KMS-11 (cell line): ENCODE results near the gene AK5.

Source experiments
- H2AFZ ChIP-seq: fragments of 200-600 bp; sonication (generic); 2 replicates; pipeline ENCODE4 v1.6.1; 2016; ENCODE audit warnings: antibody characterized with exemption, mixed run types, low read depth
- H3K27ac ChIP-seq: fragments of 200-600 bp; sonication (generic); 2 replicates; pipeline ENCODE4 v1.6.1; 2016; ENCODE audit warnings: mild to moderate bottlenecking, mixed run types
- H3K27me3 ChIP-seq: fragments of 200-600 bp; sonication (generic); 2 replicates; pipeline ENCODE4 v1.6.1; 2017; ENCODE audit warnings: mild to moderate bottlenecking, low read depth, mixed run types, moderate library complexity; ENCODE audit not compliant: insufficient read depth
- H3K36me3 ChIP-seq: fragments of 200-600 bp; sonication (generic); 2 replicates; pipeline ENCODE4 v1.6.1; 2017; ENCODE audit warnings: mild to moderate bottlenecking, mixed run types; ENCODE audit not compliant: insufficient read depth
- H3K4me1 ChIP-seq: fragments of 200-600 bp; sonication (generic); 2 replicates; pipeline ENCODE4 v1.6.1; 2016; ENCODE audit warnings: mild to moderate bottlenecking, low read depth, mixed run types; ENCODE audit not compliant: poor library complexity, severe bottlenecking
- H3K4me2 ChIP-seq: fragments of 200-600 bp; sonication (generic); 2 replicates; pipeline ENCODE4 v1.7.0; 2016; ENCODE audit warnings: mild to moderate bottlenecking, mixed run types
- H3K4me3 ChIP-seq: fragments of 200-600 bp; sonication (generic); IDR thresholded peaks from 2 replicates; pipeline ENCODE4 v1.6.1; 2017; ENCODE audit warnings: low read depth, low read length, mixed read lengths; ENCODE audit not compliant: insufficient read depth
- H3K79me2 ChIP-seq: fragments of 200-600 bp; sonication (generic); 2 replicates; pipeline ENCODE4 v1.6.1; 2016; ENCODE audit warnings: low read depth, mixed run types; ENCODE audit not compliant: insufficient read depth
- H3K9ac ChIP-seq: fragments of 200-600 bp; sonication (generic); 2 replicates; pipeline ENCODE4 v1.6.1; 2016; ENCODE audit warnings: mild to moderate bottlenecking, mixed run types
- H4K20me1 ChIP-seq: fragments of 200-600 bp; sonication (generic); 2 replicates; pipeline ENCODE4 v1.6.1; 2016; ENCODE audit warnings: mild to moderate bottlenecking, mixed run types; ENCODE audit not compliant: insufficient read depth
- TF ChIP-seq, protein P1 (sequence below): fragments of 200-600 bp; sonication (generic); conservative IDR thresholded peaks from 2 replicates; pipeline ENCODE4 v1.6.1; 2017; ENCODE audit warnings: low read depth, mild to moderate bottlenecking, antibody characterized with exemption, low read length, moderate library complexity, mixed read lengths

The AK5 gene

GRCh38 chr1:77360256-77360655, 78.4 kb downstream of the AK5 start:
- no peak overlapping the region for H2AFZ ChIP-seq
- H3K4me1 ChIP-seq = no peaks in the 10 kb centered on the region

GRCh38 chr1:77361621-77362020, 79.8 kb downstream of the AK5 start:
- Histone ChIP-seq H2AFZ (no peak overlapping the region), H3K9ac (no peak overlapping the region), H3K79me2 (no peaks in the 10 kb centered on the region), H3K4me2 (no peak overlapping the region), H3K4me1 (no peaks in the 10 kb centered on the region), H4K20me1 (no peaks in the 10 kb centered on the region), H3K36me3 (no peaks in the 10 kb centered on the region), H3K27me3 (no peaks in the 10 kb centered on the region), H3K27ac (no peak overlapping the region), H3K4me3 (no peak overlapping the region)
- TF ChIP-seq, protein P1, sequence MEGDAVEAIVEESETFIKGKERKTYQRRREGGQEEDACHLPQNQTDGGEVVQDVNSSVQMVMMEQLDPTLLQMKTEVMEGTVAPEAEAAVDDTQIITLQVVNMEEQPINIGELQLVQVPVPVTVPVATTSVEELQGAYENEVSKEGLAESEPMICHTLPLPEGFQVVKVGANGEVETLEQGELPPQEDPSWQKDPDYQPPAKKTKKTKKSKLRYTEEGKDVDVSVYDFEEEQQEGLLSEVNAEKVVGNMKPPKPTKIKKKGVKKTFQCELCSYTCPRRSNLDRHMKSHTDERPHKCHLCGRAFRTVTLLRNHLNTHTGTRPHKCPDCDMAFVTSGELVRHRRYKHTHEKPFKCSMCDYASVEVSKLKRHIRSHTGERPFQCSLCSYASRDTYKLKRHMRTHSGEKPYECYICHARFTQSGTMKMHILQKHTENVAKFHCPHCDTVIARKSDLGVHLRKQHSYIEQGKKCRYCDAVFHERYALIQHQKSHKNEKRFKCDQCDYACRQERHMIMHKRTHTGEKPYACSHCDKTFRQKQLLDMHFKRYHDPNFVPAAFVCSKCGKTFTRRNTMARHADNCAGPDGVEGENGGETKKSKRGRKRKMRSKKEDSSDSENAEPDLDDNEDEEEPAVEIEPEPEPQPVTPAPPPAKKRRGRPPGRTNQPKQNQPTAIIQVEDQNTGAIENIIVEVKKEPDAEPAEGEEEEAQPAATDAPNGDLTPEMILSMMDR = no peak

More at GRCh38 chr1:77360256-77360655, 78.4 kb downstream of the AK5 start:
- Histone ChIP-seq H3K36me3 (no peaks in the 10 kb centered on the region), H3K79me2 (no peaks in the 10 kb centered on the region), H3K9ac (no peak overlapping the region), H3K27ac (no peak overlapping the region), H3K4me2 (no peak overlapping the region), H3K27me3 (no peaks in the 10 kb centered on the region), H3K4me3 (no peak overlapping the region), H4K20me1 (no peaks in the 10 kb centered on the region)
- TF ChIP-seq, protein P1 = no peak

GRCh38 chr1:77370161-77370560, 88.3 kb downstream of the AK5 start:
- H4K20me1 ChIP-seq = no peaks in the 10 kb centered on the region

GRCh38 chr1:77370583-77371306, 88.9 kb downstream of the AK5 start:
- H3K4me2 ChIP-seq = no peak overlapping the region
- H3K9ac ChIP-seq = no peak overlapping the region
- H3K36me3 ChIP-seq = no peaks in the 10 kb centered on the region
- no peaks in the 10 kb centered on the region for H4K20me1 ChIP-seq
- TF ChIP-seq, protein P1 = no peak
- H3K27me3 ChIP-seq = no peaks in the 10 kb centered on the region
- H3K27ac ChIP-seq = no peak overlapping the region
- H3K79me2 ChIP-seq = no peaks in the 10 kb centered on the region
- H2AFZ ChIP-seq = no peak overlapping the region
- H3K4me3 ChIP-seq = no peak overlapping the region
- no peaks in the 10 kb centered on the region for H3K4me1 ChIP-seq

More at GRCh38 chr1:77370161-77370560, 88.3 kb downstream of the AK5 start:
- H3K36me3 ChIP-seq = no peaks in the 10 kb centered on the region
- no peak overlapping the region for H3K4me3 ChIP-seq
- no peaks in the 10 kb centered on the region for H3K79me2 ChIP-seq
- H2AFZ ChIP-seq = no peak overlapping the region
- no peaks in the 10 kb centered on the region for H3K4me1 ChIP-seq
- no peak overlapping the region for H3K4me2 ChIP-seq
- TF ChIP-seq, protein P1 = no peak
- no peaks in the 10 kb centered on the region for H3K27me3 ChIP-seq
- no peak overlapping the region for H3K9ac ChIP-seq
- no peak overlapping the region for H3K27ac ChIP-seq
